Brain pericyte (primary cell): ENCODE measurements around the gene SMPDL3A.

ENCODE experiments used
- DNase-seq: peaks from one replicate; pipeline ENCODE4 v3.0.0-alpha.2; 2012; ENCODE audit warnings: low read depth, low spot score

Gene SMPDL3A

DNA sequence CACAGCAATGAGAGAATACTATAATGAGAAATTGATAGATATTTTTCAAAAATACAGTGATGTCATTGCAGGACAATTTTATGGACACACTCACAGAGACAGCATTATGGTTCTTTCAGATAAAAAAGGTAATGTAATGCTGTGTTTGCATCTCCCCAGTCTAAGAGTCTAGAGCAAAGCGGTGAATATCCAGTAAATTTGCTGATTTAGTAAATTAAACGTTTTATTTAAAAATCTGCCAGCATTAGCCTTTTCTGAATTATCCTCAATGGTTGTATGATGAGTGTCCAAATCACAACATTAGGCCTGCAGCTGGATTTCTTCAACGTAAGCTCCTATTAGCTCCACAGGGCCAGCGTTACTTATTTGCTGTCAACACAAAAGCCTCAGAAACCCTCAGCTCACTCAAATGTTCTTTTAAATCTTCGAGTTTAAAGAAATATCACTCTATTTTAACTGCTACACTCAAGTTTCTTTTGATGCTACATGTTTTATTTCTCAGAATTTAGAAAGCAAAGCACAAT is 16.0 kb downstream of the SMPDL3A start:
- DNase-seq, result no peak

DNA sequence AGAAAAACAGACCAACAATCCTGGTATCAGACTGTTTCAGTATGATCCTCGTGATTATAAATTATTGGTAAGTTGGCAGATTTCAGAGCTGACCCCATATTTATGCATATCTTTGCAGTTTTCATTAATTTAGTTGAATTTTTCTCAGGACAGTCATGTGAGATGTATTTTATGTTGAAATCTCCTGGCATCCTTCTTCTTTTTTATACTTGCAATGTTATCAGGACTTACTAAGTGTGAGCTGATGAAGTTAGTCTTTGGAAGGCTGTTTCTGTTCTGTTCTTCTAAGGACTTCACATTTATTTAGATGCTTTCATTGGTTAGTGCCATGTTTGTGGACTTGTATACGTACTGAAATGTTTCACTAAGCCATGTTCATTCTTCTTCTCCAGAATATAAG is 17.2 kb downstream of the SMPDL3A start:
- no peak for DNase-seq

- DNase-seq, result no peak
Measured at GRCh38 chr6:122808121-122808885, 19.2 kb downstream of the SMPDL3A start.

DNA sequence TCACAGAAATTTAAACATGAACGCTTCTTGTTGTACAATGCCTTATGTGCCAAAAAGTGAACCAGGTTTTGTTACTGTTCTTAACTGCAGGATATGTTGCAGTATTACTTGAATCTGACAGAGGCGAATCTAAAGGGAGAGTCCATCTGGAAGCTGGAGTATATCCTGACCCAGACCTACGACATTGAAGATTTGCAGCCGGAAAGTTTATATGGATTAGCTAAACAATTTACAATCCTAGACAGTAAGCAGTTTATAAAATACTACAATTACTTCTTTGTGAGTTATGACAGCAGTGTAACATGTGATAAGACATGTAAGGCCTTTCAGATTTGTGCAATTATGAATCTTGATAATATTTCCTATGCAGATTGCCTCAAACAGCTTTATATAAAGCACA is 19.9 kb downstream of the SMPDL3A start:
- no peak for DNase-seq

GRCh38 chr6:122809691-122810090 is 20.6 kb downstream of the SMPDL3A start:
- DNase-seq, result no peak

DNA sequence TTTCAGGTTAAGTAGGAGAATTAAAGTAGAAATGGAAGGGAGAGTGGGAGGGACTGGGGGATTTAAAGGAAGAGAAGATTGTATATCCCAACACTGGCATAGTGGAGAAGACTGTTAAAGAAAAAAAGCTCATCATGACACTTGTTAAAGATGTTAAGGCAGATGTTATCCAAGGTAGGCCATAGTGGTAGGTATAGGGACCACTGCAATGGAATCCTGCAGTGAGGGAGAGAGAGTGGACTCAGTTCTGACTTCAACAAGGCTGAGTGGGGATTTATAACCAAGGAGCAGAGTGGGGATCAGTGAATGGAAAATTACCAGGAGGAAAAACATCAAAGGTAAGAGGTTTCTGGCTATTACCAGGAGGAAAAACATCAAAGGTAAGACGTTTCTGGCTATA is 21.1 kb downstream of the SMPDL3A start:
- DNase-seq, result no peak

DNA sequence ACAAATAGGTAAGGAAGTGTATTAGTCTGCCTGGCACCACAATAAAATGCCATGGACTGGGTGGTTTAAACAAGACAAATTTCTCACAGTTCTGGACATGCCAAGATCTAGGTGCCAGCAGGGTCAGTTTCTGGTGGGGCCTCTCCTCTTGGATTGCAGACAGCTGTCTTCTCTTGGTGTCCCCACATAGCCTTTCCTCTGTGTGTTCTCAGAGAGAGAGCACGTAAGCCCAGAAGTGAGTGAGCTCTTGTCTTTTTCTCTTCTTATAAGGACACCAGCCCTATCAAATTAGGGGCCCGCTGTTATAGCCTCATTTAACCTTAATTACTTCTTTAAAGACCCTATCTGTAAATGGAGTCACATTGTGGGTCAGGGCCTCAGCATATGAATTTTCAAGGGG is 28.3 kb downstream of the SMPDL3A start:
- DNase-seq, result no peak

GRCh38 chr6:122817766-122818165 is 28.7 kb downstream of the SMPDL3A start:
- DNase-seq, result no peak

- no peak for DNase-seq
Measured at GRCh38 chr6:122818866-122819265, 29.8 kb downstream of the SMPDL3A start.

DNA sequence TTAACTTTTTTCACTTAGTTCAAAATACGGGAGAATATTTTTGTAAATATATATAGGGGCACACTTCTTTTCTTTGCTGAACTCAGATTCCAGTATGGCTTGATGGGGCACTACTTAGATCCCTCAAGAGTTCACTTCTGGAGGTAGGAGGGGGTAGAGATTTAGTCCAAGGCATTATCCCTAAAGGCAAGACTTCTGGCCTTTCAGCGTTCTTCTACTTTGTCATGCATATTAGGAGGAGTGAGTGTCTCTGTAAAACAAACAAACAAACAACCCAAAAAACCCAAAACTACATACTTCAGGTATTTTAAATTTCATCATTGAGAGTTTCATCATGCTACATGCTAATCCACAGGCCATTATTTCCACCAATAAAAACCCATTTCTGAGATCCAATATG is 32.0 kb downstream of the SMPDL3A start:
- DNase-seq, result no peak

DNA sequence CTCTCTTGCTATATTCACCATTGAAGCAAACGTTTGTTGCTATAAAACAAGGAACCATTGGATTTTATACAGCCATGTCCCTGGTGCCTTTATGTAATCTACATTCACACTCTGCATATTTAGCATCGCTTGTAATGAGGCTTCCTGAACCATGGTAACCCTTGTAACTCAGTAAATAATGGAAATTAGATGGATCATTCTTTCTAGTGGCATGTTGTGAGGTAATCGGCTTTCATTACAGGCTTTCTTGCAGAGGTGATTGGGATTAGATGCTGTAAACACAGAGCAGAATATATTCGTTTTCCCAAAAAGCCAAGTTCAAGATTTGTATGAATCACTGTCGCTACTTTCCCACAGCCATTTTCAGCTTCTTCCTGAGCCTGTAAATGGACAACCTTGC is 36.1 kb downstream of the SMPDL3A start:
- DNase-seq, result no peak

DNA sequence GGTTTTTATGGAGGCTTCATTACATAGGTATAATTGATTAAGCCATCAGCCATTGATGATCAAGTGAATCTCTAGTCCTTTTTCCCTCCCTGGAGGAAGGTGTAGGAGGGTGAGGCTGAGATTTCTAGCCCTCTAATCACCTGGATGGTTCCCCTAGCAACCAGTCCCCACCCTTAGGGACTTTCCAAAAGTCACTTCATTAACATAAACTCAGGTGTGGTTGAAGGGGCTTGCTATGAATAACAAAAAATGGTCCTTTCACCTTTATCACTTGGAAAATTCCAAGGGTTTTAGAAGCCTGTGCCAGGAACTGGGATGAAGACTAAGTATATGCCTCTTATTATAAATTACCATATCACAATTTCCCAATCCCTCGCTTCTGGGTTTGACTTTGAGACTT is 40.4 kb downstream of the SMPDL3A start:
- no peak for DNase-seq

- DNase-seq, result no peak
Measured at GRCh38 chr6:122831511-122831910, 42.5 kb downstream of the SMPDL3A start.

GRCh38 chr6:122832459-122832858 is 43.4 kb downstream of the SMPDL3A start:
- DNase-seq, result no peak

- no peak for DNase-seq
Measured at GRCh38 chr6:122833021-122833491, 44.0 kb downstream of the SMPDL3A start.

DNA sequence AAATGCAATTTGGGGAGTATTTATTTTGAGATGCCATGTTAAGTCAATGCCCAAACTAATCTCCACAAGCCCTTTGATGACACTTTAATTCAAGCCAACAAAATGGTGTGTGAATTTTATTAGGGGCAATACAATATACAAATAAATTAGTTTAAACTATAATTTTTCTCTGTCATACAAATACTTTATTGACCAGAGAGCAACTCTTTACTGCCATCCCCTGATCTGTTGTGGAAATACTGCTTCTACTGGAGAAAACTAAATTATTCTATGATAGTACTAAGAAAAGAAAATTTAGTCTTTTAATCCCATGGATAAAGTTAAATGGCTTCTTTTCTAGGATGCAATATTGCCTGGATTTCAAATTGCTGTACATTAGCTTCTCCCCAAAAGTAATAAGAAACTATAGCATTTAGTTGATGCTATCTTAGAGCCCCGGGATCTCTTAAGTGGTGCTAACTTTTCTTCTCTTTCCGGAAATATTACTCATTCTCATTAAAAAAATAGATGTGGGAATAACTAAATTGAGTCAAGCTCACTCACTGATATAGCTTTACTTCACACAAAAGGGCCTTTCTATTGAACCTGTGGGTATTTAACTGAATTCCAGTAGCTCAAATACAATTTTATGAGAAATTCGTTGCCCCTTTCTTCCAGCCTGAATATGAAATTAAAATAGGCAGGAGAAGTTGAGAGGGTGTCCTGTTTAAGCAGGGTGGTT is 49.2 kb downstream of the SMPDL3A start:
- no peak for DNase-seq

- peak; percentile 20 for DNase-seq
Measured at GRCh38 chr6:122839472-122839871, 50.4 kb downstream of the SMPDL3A start.

- DNase-seq, result no peak
Measured at GRCh38 chr6:122839906-122840305, 50.8 kb downstream of the SMPDL3A start.

DNA sequence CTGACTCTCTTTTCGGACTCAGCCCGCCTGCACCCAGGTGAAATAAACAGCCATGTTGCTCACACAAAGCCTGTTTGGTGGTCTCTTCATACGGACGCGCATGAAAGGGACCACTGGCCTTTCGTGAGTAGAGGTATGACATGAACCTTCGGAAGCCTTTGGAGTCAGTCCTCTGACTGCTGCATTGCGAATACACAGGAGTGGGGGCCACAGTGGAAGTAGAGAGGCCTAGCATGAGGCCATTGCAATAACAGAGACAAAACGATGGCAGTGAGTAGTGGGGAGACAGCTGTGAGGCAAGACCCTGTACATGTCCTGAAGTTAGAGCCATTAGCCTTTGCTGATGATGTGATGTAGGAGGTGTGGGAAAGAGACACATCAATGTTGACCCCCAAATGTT is 56.4 kb downstream of the SMPDL3A start:
- no peak for DNase-seq

GRCh38 chr6:122845916-122846612 is 57.0 kb downstream of the SMPDL3A start:
- no peak for DNase-seq

DNA sequence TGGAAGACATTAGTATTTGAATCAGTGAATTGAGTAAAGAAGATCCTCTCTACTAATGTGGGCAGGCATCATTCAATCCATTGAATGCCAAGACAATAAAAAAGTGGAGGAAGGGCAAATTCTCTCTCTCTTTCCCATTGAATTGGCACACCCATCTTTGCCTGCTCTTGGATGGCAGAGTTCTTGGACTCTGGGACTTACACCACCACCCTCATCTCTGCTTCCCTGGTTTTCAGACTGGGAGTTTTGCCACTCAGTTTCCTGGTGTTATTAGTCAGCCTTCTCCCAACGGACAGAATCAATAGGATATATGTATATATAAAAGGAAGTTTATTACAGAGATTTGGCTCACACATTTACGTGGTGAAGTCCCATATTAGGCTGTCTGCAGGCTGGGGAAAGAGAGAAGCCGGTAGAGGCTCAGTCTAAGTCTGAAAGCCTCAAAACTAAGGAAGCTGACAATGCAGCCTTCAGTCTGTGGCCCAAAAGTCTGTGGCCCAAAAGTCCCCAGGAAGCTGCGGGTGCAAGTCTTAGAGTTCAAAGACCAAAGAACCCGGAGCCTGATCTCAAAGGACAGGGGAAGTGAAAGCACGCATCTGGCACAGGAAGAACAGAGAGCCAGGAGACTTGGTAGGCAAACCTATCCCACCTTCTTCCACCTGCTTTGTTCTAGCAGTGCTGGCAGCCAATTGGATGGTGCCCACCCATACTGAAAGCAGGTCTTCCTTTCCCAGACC is 64.4 kb downstream of the SMPDL3A start:
- no peak for DNase-seq
